Measurements from ENCODE around the gene DSTN. TPM values are rescaled to one million over a fixed set of nuclear protein-coding genes. Genes with fewer than 3 reads are reported as not detected.

Gene DSTN
- polyA plus RNA-seq, 1 experiment = 295 TPM

GRCh38 chr20:17651129-17651759 is 81.4 kb downstream of the DSTN start:
- CTCF ChIA-PET = interaction anchor here (0.6 to 1.1 kb wide), 2 partner anchors 132 to 201 kb away, joined by 3 read pairs; no protein-coding TSS in a partner anchor
- DNase-seq (ENCODE audit: low read depth) = no peak

GRCh38 chr20:17651760-17652388 is 82.0 kb downstream of the DSTN start:
- Histone ChIP-seq H3K36me3 (ENCODE audit: control insufficient read depth, insufficient read depth, low read length) (peaks cover 23% of the 10 kb centered on the region), H3K4me3 (ENCODE audit: low read depth, low read length) (no peak overlapping the region), H3K27me3 (ENCODE audit: control insufficient read depth, insufficient read depth, low read length) (no peaks in the 10 kb centered on the region)
- DNase-seq (ENCODE audit: low read depth) = no peak
- ChIA-PET CTCF (interaction anchor here (0.6 to 1.2 kb wide), 3 partner anchors 132 to 283 kb away, joined by 3 read pairs; no protein-coding TSS in a partner anchor), POLR2A (no interaction called here)
- TF ChIP-seq CTCF (IDR thresholded peaks at IDR 0.05; ENCODE audit: insufficient read depth, low read depth, low read length) = no peak

More at GRCh38 chr20:17651129-17651759, 81.4 kb downstream of the DSTN start:
- no peak overlapping the region for H3K4me3 ChIP-seq (ENCODE audit: low read depth, low read length)
- POLR2A ChIA-PET = no interaction called here
- peaks cover 24% of the 10 kb centered on the region for H3K36me3 ChIP-seq (ENCODE audit: control insufficient read depth, insufficient read depth, low read length)
- H3K27me3 ChIP-seq (ENCODE audit: control insufficient read depth, insufficient read depth, low read length) = no peaks in the 10 kb centered on the region
- no peak for TF ChIP-seq CTCF (IDR thresholded peaks at IDR 0.05; ENCODE audit: insufficient read depth, low read depth, low read length)

- Histone ChIP-seq H3K4me3 (ENCODE audit: low read depth, low read length) (no peak overlapping the region), H3K36me3 (ENCODE audit: control insufficient read depth, insufficient read depth, low read length) (peaks cover 26% of the 10 kb centered on the region), H3K27me3 (ENCODE audit: control insufficient read depth, insufficient read depth, low read length) (no peaks in the 10 kb centered on the region)
- TF ChIP-seq CTCF (IDR thresholded peaks at IDR 0.05; ENCODE audit: insufficient read depth, low read depth, low read length) = no peak
- CTCF ChIA-PET = interaction anchor here (1.2 to 1.5 kb wide), 2 partner anchors 30 to 282 kb away, joined by 3 to 5 read pairs; partner anchors contain the start of gene RRBP1
- no peak for DNase-seq (ENCODE audit: low read depth)
- POLR2A ChIA-PET = no interaction called here
Observed at GRCh38 chr20:17652411-17652810, 82.5 kb downstream of the DSTN start.

GRCh38 chr20:17653835-17654648 is 84.2 kb downstream of the DSTN start:
- H3K36me3 ChIP-seq (ENCODE audit: control insufficient read depth, insufficient read depth, low read length) = peaks cover 35% of the 10 kb centered on the region
- no peak for TF ChIP-seq CTCF (IDR thresholded peaks at IDR 0.05; ENCODE audit: insufficient read depth, low read depth, low read length)
- H3K27me3 ChIP-seq (ENCODE audit: control insufficient read depth, insufficient read depth, low read length) = no peaks in the 10 kb centered on the region
- POLR2A ChIA-PET = interaction anchor here (0.6 kb wide), 1 partner anchor 309 kb away, joined by 10 read pairs; no protein-coding TSS in a partner anchor
- H3K4me3 ChIP-seq (ENCODE audit: low read depth, low read length) = no peak overlapping the region
- DNase-seq (ENCODE audit: low read depth) = no peak
- CTCF ChIA-PET = interaction anchor here (0.6 to 1.9 kb wide), 15 partner anchors 11 to 285 kb away, joined by 3 to 10 read pairs (median 4); partner anchors contain the start of gene RRBP1
